G401 (cell line): ENCODE measurements around the gene GALNT9. TPM values are rescaled to one million over a fixed set of nuclear protein-coding genes. Genes with fewer than 3 reads are reported as not detected.

Experiments
- DNase-seq: peaks from one replicate; pipeline ENCODE4 v3.0.0-alpha.2; 2015; ENCODE audit warnings: low spot score
- in situ Hi-C: cut with HindIII; loops from 2 replicates; pipeline ENCODE4 v1.10.0; 2016; ENCODE audit warnings: low sequenced_read_pairs, mixed read lengths
- total RNA-seq: library from RNA; depleted of rRNA; stranded (reverse); fragments of >200 nt; shearing (Covaris generic); gene quantifications from 2 replicates; pipeline ENCODE4 v1.2.3, GENCODE V29; 2014

Gene GALNT9
- total RNA-seq, 1 experiment from 2014 or later: 0.10 TPM

- DNase-seq: no peak
- in situ Hi-C loops: no loop called here
Measured at GRCh38 chr12:132333273-132333672, 3.9 kb upstream of the GALNT9 start.

- peak; percentile 34 for DNase-seq
- in situ Hi-C loops: no loop called here
Measured at GRCh38 chr12:132330549-132330881, 1.1 kb upstream of the GALNT9 start.

DNA sequence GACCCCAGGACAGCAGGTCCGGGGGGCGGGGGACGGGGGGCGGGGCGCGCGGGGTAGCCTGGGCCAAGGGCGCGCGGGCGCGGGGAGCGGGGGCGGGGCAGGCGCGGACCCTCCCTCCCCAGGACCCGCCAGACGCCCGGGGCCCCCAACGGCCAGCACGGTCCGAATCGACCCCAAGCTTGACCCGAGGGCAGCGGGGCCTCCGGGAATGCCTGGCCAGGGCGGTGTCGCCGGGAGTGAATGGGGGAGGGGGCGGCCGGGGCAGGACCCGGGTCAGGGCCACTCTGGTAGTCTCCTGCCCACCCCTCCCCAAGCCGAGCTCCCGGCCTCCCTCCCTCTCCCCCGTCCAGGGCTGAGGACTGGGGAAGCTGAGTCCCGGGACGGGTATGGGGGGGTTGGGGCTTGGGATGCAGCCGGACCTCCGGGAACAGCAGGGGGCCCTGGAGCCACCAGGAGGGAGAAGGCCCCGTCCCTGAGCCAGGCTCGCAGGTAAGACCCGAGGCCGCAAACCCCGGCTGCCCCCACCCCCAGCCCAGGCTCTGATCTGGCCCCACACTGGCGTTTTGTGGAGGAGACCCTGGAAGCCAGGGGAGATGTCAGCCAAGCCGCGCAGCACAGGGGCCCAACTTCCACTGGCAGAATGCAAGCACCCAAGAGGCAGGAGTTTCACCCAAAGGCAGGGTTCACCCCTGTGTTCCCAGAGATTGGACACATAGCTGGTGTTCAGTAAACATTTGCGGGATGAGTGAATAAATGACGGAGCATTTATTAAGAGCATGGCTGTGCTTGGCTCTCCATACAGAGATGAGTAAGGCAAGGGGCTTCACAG is 545 bp upstream of the GALNT9 start:
- no peak for DNase-seq
- in situ Hi-C loops: no loop called here

DNA sequence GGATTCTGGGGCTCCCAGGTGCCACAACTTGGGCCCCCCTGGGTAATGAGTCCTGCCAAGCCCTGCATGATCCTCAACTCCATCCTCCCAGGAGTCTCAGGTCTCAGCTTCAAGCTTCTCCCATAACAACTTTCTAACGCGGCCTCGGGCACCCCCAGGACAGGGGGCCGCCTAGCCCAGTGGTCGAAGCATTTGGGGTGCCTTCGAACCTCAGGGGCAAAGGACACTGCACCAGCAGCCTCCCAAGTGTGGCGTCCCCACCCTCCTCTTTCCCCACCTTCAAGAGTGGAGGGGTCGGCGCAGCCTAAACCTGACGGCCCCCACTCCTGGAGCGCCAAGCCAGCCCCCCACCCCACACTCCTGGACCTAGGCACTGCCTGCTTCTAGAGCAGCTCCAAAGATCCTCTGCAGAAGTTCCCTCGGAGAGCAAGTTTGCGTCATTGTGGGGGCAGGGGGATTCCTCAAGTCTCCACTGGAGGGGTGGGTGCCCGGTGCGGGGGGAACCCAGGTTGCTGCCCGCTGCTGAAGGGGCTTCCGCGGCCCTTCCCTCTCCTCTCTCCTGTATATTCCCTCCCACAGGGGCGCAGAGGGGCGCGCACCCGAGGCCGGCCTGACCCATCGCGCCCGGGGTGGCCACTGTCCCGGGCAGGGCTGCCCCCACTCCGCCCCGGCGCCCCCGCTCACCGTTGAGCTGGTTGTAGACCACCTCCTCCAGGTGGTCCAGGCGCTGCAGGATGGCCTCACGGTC is 933 bp downstream of the GALNT9 start:
- in situ Hi-C loops: no loop called here
- DNase-seq: no peak

GRCh38 chr12:132327336-132328171 is 1.8 kb downstream of the GALNT9 start:
- in situ Hi-C loops: no loop called here
- DNase-seq: peak; percentile 98

DNA sequence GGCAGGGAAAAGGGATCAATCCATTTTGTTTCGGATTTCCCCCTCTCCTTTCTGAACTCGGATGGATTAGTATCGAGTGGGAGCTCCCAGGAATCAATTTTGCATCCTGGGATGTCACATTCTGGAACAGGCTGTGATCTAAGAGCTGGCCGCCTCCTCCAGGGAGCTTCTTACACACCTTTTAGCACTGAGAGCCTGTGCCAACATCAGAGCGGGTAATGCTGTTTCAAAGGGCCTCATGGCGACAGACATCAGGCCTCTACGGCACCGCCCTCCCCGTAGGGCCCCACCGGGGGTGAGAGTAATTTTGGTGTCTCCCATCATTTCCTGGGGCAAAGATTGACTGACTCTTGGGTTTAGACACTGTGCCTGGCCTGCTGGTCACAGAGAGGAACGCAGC is 2.7 kb downstream of the GALNT9 start:
- peak; percentile 68 for DNase-seq
- in situ Hi-C loops: no loop called here

DNA sequence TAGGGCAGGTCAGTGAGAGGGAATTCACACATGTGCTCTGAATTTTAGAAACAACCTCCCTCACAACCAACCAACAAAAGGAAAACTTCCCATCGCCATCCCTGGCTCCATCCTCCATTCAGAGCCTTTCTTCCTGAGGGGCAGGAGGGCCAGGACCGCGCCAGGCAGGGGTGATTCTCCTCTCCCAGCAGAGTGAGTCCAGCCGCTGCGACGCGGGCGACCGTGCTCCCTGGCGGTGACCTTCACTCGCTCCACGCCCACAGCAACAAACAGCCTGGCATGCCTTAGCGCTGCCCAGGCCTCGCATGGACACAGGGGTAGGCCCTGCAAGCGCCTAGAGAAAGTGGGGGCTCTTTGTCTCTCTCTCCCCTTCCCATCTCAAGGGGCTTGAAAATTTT is 3.7 kb downstream of the GALNT9 start:
- peak; percentile 30 for DNase-seq
- in situ Hi-C loops: no loop called here

DNA sequence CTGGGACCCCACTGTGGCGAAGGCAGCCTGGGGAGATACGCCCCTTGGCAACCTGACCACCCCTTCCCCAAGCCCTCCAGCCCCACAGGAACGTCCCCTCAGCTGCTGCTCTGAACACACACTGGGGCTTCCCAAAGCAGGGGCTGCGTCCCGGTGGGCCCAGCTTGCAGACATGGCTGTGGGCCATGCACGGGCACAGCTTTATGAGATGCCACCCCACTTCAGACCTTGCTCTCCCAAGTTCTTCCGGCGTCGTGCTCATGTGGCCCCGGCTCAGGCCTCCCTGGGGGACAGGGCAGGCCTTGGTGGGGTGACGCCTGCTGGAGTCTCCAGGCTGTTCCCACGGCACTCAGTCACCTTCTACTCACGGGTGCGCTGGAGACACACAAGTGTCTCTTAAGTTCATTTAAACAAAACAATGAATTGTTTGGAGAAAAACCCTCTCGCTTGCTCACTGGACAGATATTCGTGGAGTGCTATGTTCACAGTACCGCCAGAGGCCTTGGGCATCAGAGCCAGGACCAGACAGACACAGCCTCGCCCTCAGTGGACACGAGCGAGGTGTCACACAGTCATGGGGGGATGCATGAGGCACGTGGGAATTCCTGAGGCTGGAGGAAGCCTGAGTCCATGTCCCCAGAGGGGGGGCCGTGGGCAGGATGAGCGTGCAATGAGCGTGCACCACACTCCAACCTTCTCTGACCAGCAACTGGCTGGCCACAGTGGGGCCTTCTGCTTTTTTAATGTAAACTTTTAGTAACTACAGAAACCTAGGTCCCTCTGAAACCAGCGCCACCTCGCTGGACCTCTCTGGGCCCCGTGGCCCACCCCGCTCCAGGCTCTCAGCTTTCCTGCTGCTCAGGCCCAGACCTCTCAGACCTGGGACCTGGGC is 4.3 kb downstream of the GALNT9 start:
- in situ Hi-C loops: no loop called here
- no peak for DNase-seq

DNA sequence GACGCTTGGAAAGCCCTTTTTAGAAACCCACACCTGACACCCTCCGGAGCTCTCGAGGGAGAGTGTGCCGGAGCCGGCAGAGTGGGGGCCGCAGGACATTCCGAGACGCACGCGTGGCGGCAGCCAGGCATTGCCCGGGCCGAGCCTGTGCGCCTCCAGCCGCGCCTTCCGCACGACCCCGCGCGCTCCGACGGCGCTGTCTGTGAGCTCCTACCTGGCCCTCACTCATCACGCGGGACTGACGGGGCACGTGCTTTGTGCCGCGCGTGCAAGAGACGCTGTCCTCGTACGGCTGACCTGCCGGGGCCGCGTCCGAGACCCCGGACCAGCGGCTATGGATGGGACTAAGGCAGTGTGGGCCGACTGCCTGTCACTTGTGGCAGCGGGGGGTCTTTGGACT is 5.2 kb downstream of the GALNT9 start:
- DNase-seq: peak; percentile 45
- in situ Hi-C loops: no loop called here

- in situ Hi-C loops: no loop called here
Measured at GRCh38 chr12:132323171-132324010, 6.0 kb downstream of the GALNT9 start.

DNA sequence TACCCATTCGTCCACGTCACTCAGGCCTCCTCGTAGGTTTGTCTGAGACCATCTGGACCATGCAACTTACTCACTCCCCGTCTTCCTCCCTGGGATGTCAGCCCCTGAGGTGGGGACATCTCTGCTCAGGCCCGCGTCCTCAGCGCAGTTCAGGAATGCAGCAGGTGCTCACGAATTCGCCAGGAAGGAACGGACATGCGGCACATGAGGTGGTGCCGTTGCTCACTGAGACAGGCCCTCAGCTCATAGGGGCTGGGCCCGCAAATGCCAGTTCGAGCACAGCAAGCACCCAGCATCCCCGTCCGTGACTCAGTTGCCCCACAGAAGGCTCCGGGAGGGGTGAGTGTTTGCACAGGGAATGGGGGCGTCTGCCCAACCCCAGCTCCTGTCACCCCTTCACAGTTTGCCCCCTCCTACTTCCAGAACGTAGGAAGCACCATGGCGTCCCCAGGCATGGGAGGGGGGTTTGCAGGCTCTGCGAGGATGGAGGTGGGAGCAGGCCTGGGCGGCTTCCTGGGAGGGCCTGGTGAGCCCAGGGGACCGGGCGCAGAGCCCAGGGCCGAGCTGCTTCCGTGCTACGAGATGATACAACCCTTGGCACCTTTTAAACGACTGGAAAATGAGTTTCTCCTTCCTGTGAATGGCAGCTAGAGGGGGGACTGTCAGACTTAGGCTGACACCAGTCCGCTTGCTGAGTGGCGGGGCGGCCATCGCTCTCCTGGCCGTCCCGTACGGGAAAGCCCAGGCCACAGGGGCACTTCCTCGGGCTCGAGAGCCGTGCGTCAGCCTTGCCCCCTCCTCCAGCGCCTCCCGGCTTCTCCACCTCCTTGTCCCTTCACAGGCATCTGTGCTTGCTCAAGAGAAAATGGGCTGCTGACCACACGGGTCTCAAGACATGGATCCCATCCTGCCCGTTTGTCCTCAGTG is 6.9 kb downstream of the GALNT9 start:
- in situ Hi-C loops: no loop called here
- peak; percentile 52 for DNase-seq

More at GRCh38 chr12:132323171-132324010, 6.0 kb downstream of the GALNT9 start:
- peak; percentile 64 for DNase-seq

DNA sequence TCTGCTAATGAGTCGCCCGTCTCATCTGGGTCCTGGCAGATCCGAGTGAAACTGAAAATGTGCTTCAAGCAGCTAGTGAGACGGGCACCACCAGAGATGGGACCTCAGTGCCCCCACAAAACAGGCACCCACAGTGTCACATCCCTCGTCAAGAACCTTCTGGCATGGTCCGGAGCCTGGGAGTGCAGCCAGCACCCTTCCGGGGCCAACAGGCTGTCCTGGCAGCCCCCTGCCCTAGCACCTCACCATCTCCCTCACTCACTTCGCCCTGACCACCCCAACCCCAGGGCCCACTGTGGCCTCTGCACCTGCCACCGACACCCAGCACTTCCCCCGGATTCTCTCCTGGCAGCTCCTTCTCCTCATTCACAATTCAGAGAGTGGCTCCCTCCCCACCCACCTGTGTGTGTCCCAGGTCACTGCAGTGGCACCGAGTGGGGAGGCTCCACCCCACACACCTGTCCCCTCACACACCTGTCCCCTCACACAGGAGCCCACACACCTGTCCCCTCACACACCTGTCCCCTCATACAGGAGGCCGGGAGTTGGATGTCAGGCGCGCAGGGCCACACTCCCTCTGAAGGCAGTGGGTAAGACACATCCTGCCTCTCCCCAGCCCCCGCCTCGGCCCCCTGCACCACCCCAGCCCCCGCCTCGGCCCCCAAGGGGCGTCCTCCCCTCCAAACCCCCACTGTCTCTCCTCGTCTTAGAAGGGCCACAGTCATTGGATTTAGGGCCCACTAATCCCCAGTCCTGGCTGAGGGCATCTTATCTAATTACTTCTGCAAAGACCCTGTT is 7.9 kb downstream of the GALNT9 start:
- peak; percentile 39 for DNase-seq
- in situ Hi-C loops: no loop called here

GRCh38 chr12:132320767-132321211 is 8.6 kb downstream of the GALNT9 start:
- in situ Hi-C loops: no loop called here

GRCh38 chr12:132319991-132320570 is 9.3 kb downstream of the GALNT9 start:
- in situ Hi-C loops: no loop called here
- DNase-seq: peak; percentile 84

More at GRCh38 chr12:132320767-132321211, 8.6 kb downstream of the GALNT9 start:
- DNase-seq: no peak

DNA sequence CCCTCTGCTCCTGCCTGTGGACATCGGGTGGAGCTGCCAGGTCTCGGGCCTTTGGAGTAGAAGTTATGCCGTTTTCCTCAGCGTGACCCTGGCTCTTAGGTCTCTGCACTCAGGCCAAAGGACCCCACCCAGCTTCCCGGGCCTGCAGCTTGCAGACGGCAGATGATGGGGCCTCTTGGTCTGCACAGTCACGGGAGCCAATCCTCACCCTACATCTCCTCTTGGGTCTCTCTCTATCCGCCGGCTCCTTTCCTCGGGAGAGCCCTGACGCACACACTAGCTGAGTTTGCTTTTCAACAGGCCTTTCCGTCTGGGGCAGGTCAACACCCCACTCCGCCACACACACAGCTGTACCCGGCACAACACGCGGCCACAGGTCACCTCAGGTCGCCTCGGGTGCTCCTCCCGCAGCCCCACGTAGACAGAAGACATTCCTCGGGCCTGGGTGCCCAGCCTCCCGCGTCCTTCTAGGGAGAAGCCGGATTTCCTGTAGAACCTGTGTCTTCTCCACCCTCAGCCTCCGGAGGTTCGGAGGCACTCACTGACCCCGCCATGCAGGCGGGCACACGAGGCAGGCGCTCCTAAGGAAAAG is 9.9 kb downstream of the GALNT9 start:
- peak; percentile 38 for DNase-seq
- in situ Hi-C loops: no loop called here
